Activated CD4-positive, alpha-beta T cell treated with anti-CD3 and anti-CD28 coated beads, Interleukin-2, Interleukin-4, amounts not matched to agents 100 ng/mL and 50 ng/mL, durations not matched to agents 16 hours and 8 hours (primary cell): ENCODE measurements around the gene CAMK1G.

Experiments used
- DNase-seq: peaks from one replicate; pipeline ENCODE4 v3.0.0-alpha.2; 2020; ENCODE audit warnings: low spot score

The CAMK1G gene

DNA sequence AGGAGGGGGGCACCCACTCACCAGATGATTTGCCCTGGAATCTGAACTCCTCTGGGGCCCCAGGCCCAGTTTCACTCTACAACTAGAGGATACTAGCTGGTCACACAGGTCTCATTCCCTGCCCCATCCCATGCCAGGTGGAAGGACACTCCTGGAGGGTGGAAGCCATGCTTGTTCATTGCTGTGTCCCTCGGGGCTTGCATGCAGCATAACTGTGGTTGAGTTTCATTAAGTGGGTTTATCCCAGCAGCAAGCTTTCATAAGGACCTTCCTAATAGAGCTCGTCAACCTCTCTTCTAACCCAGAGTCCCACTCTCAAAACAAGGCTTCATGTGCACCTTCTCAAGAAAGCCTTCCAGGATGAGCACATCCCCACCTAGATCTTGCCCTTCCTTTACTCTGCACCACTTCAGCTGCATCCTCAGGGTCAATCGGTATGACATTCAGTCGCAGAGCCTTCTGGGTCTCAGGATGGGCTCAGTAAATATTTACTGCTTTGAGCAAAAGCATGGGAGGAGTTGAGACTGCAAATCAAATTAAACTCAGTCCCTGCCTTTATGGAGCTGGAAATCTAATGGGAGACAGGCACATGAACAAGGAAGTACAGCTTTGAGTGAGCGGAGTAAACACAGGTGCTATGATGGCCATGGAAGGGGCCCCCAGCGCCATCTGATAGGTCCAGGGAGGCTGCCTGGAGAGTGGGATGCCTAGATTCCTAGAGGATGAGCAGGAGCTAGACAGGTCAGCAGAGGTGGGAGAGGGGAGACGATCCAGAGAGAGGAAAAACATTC lies 36.4 kb downstream of the CAMK1G start:
- no peak for DNase-seq

DNA sequence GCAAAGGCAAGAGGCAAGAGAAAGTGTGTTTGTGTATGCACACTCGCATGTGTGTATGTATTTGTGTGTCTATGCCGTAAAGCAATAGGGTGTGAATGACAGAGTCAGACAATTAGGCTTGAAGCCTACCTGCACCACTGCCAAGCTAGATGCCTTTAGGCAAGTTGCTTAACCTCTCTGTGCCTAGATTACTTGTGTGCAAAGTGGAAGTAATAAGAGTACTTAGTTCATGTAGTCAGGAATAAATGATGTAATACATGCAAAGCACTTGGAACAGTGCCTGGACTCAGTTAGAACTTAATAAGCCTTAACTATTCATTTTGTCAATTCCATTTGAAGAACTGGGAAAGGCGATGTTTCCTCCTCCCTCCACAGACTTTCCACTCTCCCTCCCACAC lies 37.0 kb downstream of the CAMK1G start:
- DNase-seq = no peak

DNA sequence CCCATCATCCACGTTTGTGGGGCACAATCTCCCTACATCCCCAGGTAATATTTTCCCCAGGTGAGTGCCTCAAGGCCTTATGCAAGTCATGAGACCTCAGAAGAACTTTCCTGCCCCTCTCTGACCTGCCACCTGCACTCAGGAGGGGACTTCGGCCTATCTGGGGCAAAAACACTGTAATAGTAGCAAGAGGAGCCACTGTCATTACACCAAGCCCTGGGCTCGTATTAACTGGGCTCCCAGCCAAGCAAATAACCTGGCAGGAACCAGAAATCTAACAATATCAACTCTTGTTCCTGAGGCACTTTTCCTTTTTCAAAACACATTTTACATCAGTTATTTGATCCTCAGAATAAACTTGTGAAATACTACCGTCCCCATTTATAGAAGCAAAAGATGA lies 37.8 kb downstream of the CAMK1G start:
- no peak for DNase-seq

DNA sequence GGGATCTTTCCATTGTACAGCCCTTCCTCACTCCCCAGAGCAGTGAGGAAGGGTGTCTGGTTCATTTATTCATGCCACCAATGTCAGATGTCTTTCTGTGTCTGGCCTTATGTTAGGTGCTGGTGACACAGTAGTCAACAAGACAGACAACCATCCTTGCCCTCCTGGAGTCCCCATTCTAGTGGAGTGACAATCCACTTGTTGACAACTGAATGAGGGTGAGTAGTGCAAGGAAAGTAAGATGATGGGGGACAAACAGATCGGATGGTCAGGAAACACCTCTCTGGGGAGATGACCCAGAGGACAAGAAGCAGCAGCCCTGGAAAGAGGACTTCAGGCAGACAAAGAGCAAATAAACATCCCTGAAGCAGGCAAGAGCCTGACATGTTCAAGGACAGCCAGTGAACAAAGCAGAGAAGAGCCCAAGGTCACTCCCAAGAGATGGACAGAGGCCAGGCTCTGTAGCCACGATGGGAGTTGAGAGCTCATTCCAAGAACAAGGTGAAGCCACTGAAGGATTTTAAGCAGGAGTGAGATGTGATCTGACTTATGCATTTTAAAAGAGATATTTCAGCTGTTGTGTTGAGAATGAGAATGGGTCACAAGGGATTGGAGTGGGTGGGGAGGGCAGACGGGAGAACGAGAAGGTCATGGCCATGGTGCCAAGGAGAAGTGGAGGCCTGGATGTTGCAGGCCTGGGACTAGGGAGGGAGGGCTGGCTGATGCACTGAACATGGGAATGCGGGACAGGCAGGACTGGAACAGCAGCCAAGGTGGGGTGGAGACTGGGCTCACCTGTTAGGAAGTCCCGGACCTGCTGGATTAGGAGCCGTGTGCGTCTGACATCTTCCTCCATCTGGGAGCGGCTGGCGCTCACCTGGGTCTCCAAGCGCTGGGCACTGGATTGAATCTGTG lies 38.5 kb downstream of the CAMK1G start:
- no peak for DNase-seq

DNA sequence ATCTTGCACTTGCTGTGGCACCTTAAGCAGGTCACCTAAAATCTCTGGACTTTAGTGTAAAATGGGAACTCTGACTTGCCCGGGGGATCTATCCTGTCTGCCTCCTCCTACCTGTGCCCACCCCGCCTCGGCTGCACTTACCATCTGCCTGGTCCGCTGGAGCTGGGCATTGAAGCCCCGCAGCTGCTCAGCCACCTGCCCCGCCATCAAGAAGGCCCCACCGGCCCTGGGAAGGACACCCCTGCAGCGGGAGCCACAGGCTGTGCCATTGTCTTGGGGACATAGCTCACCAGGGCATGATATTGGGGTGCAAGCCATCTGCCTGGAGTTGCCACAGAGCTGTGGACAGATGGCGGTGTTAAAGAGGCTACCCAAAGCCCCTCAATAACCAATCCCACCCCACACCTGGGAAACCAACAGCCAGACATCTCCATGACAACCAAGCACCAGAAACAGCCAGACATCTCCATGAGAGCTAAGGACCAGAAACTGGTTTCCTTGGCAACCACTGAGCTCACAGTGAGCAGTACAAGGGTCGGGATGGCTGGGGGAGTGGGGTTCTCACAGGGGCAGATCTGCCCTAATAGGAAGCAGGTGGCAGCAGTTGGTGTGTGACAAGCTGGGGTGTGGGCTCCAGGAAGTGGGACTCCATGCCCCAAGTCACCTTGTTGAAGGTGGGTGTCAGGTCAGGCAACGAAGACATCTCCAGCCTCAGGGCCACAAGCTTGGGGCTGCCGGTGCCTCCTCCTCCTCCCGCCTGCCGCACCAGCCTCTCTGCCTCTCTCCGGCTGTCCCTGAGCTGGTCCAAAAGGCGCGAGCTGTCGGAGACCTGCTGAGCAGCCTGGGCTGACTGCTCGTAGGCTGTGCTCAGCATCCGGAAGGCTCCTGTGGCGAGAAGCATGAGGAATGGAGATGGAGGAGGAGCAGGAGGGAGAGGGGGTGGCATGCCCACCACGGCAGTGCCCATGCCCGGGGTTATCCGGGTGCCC lies 39.6 kb downstream of the CAMK1G start:
- DNase-seq = no peak

DNA sequence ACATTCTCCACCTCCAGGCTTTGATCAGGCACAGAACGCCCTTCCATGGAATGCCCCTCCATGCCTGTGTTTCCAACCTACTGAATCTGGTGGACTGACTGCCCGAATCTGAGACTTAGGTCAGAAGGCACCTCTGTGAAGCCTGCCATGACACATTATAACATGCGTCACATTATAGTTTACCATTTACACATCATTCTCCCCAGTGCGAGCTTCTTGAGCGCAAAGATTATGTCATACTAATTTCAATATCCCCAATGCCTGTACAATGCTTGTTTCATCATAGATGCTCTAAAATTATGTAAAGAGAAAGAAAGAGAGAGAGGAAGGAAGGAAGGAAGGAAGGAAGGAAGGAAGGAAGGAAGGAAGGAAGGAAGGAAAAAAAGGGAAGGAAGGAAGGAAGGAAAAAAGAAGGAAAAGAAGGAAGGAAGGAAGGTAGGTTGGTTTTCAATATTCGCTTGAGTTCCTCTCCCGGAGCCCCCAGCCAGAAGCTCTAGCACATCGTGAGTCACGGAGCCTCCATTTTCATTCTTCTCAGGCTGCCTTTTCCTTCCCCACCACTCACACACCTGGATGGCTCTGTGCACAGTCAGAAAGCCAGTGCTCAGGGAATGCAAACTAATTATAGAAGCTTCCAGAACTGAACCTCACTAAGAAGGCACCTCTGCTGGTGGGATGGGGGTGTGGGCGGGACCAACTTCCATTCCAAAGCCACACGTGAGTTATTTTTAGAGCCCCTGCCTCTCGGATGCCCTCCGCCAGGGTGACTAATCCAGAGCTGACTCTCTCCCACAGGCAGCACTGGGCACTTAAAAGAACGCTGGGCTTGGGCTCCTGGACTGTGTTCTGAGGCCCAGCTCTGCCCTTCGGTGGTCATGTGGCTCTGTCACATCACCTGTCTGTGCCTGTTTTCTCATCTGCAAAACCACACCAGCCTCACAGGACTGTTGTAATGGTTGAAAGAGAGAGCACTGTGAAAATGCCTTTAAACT lies 41.3 kb downstream of the CAMK1G start:
- no peak for DNase-seq

DNA sequence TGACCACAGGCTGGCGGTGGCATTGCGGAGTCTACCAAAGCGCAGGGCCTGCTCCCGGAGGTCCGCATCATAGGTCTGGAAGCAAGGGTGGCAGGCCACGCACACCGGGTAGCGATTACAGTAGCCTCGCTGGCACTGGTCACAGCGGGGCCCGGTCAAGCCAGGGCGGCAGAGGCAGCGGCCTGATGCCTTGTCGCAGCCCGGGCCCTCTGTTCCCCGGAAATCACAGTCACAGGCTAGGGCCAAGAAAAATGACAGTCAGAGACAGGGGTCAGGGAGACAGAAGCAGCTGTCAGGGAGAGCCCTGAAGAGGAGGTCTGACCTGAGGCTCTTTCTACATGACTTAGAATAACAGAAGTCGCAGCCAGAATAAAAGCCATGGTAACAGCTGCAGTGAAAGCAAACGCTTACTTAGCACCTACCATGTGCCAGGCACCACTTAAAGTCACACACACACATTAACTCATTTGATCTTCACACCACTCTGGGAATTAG lies 42.3 kb downstream of the CAMK1G start:
- no peak for DNase-seq

DNA sequence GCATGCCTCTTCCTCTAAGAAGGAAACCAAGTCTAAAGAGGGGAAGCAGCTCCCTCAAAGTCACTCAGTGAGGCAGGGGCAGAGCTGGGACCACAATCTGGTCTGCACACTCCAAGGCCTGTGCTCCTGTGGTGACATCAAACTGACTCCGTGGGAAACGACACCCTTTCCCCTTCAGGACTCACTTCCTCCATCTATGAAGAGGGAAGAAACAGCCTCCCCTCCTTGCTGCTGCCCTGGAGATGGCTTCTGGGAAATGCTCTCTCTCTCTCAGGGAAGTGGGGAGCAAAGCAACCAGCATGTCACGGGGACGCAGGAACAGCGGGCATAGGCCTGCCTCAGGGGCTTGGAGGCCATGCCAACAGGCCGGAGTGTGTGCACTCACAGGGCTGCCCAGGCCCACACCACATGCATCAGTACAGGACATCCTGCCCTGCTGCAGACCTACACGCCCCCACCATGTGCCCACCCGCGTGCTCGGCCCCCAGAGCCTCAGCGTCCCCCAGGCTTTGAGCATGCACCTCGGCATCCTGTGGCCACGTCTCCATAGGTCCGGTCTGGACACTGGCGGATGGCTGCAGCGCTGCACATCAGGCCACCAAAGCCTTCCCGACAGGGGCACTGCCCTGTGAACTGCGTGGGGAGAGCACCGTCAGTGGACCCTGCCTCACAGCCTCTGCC lies 43.0 kb downstream of the CAMK1G start:
- DNase-seq = no peak

DNA sequence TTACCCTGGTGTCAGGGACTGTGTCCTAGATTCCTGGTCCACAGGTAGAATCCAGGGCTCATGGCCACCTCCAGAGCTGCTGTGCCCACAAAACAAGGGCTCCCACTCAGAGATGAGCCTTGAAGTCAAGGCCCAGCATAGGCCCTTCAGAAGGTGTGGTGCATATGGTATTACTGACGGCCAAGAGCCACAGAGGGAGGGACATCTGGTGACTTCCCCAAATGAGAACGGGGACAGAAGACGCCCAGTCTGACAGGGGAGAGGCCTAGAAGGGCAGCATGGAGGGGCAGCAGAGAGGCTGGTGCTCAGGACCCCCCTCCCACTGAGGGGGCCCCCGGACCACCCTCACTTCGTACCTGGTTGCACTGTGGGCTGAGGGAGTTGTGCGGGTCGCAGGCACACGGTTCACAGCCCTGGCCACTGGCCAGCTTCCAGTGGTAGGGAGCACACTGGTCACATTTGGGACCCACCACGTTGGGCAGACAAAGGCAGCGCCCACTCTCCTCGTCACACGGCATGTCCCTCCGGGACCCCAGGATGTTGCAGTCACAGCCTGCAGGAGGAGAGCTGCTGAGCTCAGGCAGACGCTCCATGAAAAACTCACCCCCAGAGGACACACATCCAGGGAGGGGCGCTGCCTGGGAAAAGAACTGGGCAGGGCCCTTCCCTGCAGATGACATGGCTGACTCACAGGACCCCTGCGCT lies 43.7 kb downstream of the CAMK1G start:
- DNase-seq = no peak

DNA sequence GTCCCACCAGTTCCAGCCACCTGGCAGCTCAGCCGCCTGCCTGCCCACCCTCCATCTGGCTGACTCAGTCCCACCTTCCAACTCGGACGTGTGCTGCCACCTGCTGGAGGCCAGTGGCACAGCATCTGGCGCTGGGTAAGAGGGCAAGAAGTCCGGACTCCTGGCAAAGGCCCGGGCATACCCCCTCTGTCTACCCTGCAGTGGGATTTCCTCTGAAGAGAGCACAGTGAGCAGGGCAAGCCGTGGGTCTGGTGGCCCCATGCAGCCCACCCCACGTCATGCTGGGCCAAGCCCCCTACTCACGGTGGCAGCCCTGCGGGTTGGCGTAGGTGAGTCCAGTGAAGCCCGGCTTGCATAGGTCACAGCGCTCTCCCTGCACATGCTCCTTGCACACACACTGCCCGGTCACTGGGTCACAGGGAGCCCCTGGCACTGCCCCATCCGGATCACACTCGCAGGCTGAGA lies 44.2 kb downstream of the CAMK1G start:
- peak; percentile 87 for DNase-seq

DNA sequence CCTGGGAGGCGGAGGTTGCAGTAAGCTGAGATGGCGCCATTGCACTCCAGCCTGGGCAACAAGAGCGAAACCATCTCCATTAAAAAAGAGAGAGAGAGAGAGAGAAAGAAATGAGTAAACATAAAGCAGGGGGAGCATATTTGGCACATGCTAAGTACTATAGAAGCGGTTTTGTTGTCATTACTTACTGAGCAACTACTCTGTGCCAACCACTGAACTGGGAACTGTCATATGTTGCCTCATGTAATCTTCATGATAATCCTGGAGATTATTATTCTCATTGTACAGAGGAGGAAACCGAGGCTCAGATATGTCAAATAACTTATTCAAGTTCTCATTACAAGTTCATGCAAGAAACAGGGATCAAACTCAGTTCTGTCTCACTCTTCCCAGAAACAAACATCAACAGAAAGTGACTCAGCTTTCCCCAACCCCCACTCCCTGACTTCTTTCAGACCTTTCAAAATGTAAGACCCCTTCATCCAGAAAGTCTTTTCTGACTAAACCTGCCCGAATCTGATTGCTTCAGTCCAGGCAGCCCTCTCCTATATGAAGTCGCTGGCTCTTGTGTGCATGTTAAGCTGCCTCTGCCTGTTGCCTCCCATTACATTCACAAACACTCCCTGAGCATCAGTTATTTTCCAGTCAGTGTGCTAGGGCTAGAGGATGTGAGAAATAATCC lies 45.2 kb downstream of the CAMK1G start:
- peak; percentile 40 for DNase-seq

DNA sequence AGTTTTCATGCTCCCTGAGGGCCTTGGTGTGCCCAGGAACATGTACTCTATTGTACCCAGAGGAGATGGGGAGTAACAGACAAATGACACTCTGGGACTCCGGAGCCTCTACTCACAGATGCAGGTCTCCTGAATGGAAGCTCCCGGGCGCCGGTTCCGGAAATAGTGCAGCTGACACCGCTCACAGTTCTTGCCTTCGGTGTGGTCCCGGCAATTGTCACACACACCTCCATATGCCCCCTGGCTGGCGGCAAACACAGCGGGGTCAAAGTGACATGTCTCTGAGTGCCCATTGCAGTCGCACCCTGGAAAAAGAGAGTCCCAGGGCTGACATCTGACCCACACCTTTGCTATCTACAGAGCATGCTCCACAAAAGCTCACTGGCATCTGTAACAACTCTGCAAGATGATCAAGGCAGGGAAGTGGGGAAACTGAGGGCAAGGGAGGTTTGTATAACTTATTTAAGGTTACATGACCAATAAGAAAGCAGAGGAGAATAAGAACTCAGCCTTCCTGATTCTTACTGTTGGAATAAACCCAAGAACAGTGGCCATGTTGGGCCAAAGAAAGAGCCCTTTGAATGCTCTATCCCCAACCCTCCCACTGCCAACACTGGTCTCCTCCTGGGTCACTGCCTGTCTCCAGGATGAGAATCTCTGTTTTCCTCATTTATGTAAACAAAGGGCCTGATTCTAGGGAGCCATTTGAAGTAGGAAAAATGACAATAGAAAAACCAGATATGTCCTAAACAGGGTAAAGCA lies 46.3 kb downstream of the CAMK1G start:
- no peak for DNase-seq

DNA sequence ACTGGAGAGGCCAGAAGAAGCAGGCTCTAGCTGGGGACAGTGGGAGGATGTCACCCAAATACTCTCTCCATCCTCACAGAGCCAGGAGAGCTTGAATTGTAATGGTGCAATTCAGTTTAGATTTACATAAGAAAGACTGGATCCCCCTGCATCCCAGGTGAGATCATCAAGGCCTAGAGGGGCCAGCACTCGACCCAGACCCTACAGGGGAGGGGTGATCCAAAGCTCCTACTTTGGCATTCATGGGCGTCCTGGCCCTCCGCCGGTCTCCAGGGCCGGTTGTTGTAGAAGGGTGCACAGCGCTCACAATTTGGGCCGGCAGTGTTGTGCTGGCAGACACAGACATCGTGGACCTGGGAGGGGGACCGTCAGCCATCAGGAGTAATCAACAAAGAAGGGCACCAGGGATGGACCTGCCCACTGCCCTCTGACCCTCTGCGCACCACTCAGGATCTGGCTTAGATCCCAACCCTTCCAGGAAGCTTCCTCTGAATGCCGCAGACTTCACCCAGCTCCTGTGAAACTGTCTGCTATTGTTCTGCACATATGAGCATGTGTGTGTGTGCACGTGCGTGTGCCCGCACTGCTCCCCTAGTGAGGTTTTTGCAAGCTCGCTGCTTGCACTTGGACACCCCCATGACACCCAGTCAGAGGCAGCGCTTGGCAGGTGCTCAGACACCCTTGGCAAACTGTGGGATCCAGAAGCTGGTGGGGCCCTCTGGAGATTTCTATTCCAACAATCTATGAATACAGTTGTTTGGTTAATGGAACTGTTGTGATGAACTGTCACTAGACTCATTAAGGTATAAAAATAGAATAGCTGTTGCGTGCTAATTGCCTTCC lies 47.1 kb downstream of the CAMK1G start:
- no peak for DNase-seq

DNA sequence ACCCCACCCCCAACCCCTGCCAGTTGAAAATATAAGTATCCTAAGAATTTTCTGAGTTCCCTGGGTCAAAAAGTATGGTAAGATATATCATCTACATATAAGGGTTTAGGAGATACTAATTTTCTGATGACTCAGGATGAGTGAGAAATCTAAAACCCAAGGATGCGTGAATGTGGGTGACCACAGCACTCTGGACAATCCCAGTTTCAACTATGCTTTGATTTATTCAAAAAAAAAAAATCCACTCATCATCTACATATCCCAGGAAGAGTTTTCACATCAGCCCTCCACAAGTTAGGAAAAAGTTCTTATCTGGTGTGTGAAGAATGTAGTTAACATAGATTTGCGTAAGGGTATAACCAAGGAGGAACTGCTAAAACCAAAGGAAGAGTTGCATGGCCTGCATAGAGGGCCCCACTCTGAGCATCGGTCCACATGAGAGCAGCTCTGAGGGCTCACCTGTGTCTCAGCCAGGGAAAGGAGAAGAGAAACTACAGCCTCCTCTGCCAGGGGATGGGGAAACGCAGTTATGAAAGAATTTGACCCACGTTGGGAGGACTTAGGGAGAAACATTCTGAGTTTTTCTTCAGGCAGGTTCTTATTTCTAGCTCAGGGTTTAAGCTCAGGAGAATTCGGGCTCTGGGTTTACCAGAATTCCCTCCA lies 50.0 kb downstream of the CAMK1G start:
- DNase-seq = no peak

DNA sequence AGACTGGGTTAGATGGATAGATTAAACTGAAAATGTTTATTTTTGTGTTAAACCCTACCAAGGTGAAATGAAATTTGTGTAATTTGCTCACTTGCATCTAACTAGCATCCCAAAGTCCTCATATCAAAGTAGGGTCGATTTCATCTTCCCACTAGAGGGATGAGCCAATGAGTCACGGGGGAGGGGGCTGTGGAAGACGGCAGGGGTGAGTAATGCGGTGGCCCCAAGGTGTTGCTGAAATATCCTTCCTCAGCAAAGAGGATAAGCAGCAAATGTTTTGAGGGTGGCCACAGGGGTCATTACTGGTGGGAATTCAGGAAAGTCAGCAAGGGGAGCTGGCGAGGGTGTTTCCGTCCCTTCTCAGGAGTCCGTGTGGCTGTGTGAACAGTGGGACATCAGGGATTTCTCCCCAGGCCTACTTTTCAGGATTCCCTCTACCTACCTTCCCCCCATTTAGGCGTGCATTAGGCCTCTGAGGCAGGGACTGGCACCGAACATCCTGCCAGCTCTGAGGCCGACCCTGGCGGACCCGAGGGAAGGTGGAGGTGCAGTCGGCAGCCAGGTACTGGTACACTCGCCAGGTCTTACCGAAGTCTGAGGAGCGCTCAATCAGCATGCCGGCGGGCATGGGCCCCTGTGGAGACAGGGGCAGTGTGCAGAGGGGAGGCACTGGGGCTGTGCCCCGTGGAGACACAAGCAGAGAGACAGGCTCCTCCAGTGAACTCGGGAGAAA lies 50.7 kb downstream of the CAMK1G start:
- no peak for DNase-seq

DNA sequence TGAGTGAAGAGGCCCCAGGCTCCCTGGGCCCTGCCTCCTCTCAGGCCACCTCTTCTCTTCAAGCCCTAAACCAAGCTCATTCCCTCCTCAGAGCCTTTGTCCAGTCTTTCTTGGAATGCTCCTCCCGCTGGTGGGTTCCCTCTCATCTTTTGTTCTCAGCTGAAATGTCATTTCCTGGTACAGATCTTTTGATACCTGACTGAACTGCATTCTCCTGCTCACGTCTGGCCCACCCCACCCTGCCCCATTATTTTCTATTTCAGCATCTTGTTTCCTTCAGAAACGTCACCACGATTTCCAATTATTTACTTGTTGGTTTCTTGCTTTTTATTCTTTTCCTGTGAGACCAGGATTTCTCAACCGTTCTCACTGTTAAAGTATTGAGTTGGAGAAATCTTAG lies 52.3 kb downstream of the CAMK1G start:
- no peak for DNase-seq
